Activated T-cell treated with anti-CD3 and anti-CD28 coated beads for 4 hours (primary cell): Measurements from ENCODE around the gene PRKCZ.

ENCODE experiments used
- DNase-seq: peaks from one replicate; pipeline ENCODE4 v3.0.0-alpha.2; 2020

Gene PRKCZ

GRCh38 chr1:2214541-2215241 is 164.5 kb downstream of the PRKCZ start:
- DNase-seq, result no peak

- no peak for DNase-seq
These were observed 165.1 kb downstream of the PRKCZ start for GRCh38 chr1:2215329-2215728.

GRCh38 chr1:2215909-2216766 is 165.9 kb downstream of the PRKCZ start:
- DNase-seq, result no peak

GRCh38 chr1:2216767-2217058 is 166.5 kb downstream of the PRKCZ start:
- no peak for DNase-seq

- DNase-seq, result no peak
These were observed 171.1 kb downstream of the PRKCZ start for GRCh38 chr1:2221271-2221670.

- no peak for DNase-seq
These were observed 174.0 kb downstream of the PRKCZ start for GRCh38 chr1:2224170-2224584.

- DNase-seq, result no peak
These were observed 174.6 kb downstream of the PRKCZ start for GRCh38 chr1:2224631-2225428.

- DNase-seq, result no peak
These were observed 176.5 kb downstream of the PRKCZ start for GRCh38 chr1:2226525-2227345.

GRCh38 chr1:2227346-2228156 is 177.3 kb downstream of the PRKCZ start:
- DNase-seq, result peak; percentile 80

- DNase-seq, result no peak
These were observed 178.0 kb downstream of the PRKCZ start, which contains the start of gene SKI for GRCh38 chr1:2228157-2228594. SKI (plus strand) TSS chr1:2228319; CDS start chr1:2228767, 448 bp downstream.

- DNase-seq, result no peak
These were observed 178.5 kb downstream of the PRKCZ start for GRCh38 chr1:2228694-2229036.

- DNase-seq, result no peak
These were observed 179.0 kb downstream of the PRKCZ start for GRCh38 chr1:2229037-2229864.

GRCh38 chr1:2229911-2230731 is 179.9 kb downstream of the PRKCZ start:
- no peak for DNase-seq

GRCh38 chr1:2230781-2231531 is 180.7 kb downstream of the PRKCZ start:
- no peak for DNase-seq

- no peak for DNase-seq
These were observed 181.5 kb downstream of the PRKCZ start for GRCh38 chr1:2231532-2232254.

- DNase-seq, result no peak
These were observed 182.2 kb downstream of the PRKCZ start for GRCh38 chr1:2232255-2232915.

GRCh38 chr1:2232916-2233438 is 182.8 kb downstream of the PRKCZ start:
- DNase-seq, result no peak

- no peak for DNase-seq
These were observed 183.3 kb downstream of the PRKCZ start for GRCh38 chr1:2233468-2233867.
